Activated CD8-positive, alpha-beta T cell treated with anti-CD3 and anti-CD28 coated beads for 36 hours (primary cell): ENCODE measurements around the gene GHRH. TPM values are rescaled to one million over a fixed set of nuclear protein-coding genes. Genes with fewer than 3 reads are reported as not detected.

Source experiments
- ATAC-seq: fragments of 200-7000 bp; cut with Tn5 transposase; one replicate; pipeline ENCODE4 v1.10.0; 2021; ENCODE audit warnings: mild to moderate bottlenecking, moderate library complexity
- CTCF ChIA-PET: fragments of 350-600 bp; sonication (Branson Sonifier 250); formaldehyde crosslinking; loops from one replicate; lab custom pipeline; 2021; ENCODE audit warnings: antibody characterized with exemption; lab: Charles Lee
- POLR2A ChIA-PET: fragments of 350-600 bp; sonication (Branson Sonifier 250); formaldehyde crosslinking; loops from one replicate; lab custom pipeline; 2021; ENCODE audit warnings: antibody characterized with exemption; lab: Charles Lee
- DNase-seq: peaks from one replicate; pipeline ENCODE4 v3.0.0-alpha.2; 2020
- H3K27ac Mint-ChIP-seq: one replicate; pipeline ENCODE4 v1.8.0; 2021; ENCODE audit warnings: mild to moderate bottlenecking, mixed read lengths
- H3K27me3 Mint-ChIP-seq: one replicate; pipeline ENCODE4 v1.8.0; 2021; ENCODE audit warnings: mixed read lengths
- H3K36me3 Mint-ChIP-seq: one replicate; pipeline ENCODE4 v1.8.0; 2021; ENCODE audit warnings: low read depth, mixed read lengths
- H3K4me1 Mint-ChIP-seq: one replicate; pipeline ENCODE4 v1.8.0; 2021; ENCODE audit warnings: low read depth, mixed read lengths
- H3K4me3 Mint-ChIP-seq: one replicate; pipeline ENCODE4 v1.8.0; 2021; ENCODE audit warnings: mild to moderate bottlenecking, moderate library complexity, mixed read lengths
- H3K9me3 Mint-ChIP-seq: one replicate; pipeline ENCODE4 v1.8.0; 2021; ENCODE audit warnings: mixed read lengths
- intact Hi-C: fragments of 100-400 bp; cut with micrococcal nuclease; formaldehyde crosslinking; loops from one replicate; pipeline ENCODE4 v1.10.0; 2022
- total RNA-seq, 2 experiments: library from RNA; stranded (reverse); gene quantifications; one replicate each; pipeline ENCODE4 v1.2.3, GENCODE V29; 2021
- TF ChIP-seq, protein P1 (sequence below): fragments of 200-600 bp; IDR thresholded peaks from one replicate; pipeline ENCODE4 v1.8.0; 2022; ENCODE audit warnings: antibody characterized with exemption, mild to moderate bottlenecking

The GHRH gene
- total RNA-seq, 2 experiments from 2014 or later: not detected

DNA sequence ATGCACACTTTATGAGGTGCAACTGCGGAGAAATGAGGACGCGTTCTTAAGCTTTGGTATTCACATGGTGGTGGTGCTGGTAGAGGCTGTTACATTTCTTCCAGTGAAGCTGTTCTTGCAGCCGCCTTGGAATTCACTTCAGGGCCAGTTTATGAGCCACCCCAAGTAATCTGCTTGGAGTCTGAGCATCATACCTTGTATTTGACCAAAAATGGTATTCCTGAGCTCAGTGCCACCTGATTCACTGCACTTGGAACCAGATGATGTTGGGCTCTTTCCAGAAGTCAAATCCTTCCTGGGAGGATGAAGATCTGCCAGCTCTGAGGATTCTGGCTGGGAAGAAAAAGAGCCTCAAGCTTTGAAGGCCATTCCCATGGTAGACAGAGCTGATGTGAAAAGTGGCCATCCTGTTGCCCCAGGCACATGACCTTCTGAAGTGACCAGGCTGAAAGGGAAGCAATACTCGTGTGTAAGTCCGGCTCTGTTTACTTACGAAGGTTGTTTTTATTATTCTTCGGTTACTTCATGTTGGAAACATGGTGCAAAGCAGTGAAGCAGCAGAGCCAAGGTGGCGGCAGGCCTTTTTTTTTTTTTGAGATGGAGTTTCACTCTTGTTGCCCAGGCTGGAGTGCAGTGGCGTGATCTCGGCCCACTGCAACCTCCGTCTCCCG, 35.6 kb upstream of the GHRH start:
- no peak for ATAC-seq
- CTCF ChIA-PET: interaction anchor here (0.7 to 1.3 kb wide), 3 partner anchors 32 to 106 kb away, joined by 3 to 5 read pairs (median 3); no protein-coding TSS in a partner anchor
- H3K36me3 Mint-ChIP-seq: peaks cover 38% of the 10 kb centered on the region

DNA sequence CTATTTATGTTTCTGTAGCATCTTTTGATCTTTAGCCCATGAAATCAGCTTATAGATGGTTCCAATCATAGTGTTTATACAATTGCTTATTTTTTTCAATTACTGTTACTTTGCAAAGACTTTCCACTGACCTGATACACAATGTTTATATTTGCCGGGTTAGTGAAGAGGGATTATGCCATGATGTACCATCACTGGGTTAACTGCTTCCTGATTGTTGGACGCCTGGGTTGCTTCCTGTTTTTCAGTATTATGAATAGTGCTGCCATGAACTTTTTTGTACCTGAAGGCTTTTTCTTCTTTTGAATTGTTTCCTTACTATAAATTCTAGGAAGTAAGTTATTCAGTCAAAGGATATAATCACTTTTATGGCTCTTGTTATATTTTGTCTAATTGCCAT, 34.8 kb upstream of the GHRH start:
- H3K9me3 Mint-ChIP-seq: peaks cover 5% of the 10 kb centered on the region
- ChIA-PET CTCF (interaction anchor here (1.0 to 1.3 kb wide), 2 partner anchors 32 to 105 kb away, joined by 3 to 5 read pairs; no protein-coding TSS in a partner anchor), POLR2A (no interaction called here)
- TF ChIP-seq, protein P1, sequence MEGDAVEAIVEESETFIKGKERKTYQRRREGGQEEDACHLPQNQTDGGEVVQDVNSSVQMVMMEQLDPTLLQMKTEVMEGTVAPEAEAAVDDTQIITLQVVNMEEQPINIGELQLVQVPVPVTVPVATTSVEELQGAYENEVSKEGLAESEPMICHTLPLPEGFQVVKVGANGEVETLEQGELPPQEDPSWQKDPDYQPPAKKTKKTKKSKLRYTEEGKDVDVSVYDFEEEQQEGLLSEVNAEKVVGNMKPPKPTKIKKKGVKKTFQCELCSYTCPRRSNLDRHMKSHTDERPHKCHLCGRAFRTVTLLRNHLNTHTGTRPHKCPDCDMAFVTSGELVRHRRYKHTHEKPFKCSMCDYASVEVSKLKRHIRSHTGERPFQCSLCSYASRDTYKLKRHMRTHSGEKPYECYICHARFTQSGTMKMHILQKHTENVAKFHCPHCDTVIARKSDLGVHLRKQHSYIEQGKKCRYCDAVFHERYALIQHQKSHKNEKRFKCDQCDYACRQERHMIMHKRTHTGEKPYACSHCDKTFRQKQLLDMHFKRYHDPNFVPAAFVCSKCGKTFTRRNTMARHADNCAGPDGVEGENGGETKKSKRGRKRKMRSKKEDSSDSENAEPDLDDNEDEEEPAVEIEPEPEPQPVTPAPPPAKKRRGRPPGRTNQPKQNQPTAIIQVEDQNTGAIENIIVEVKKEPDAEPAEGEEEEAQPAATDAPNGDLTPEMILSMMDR: no peak
- no peak overlapping the region for H3K27ac Mint-ChIP-seq
- no peak for ATAC-seq
- DNase-seq: no peak
- H3K4me1 Mint-ChIP-seq: peaks cover 42% of the 10 kb centered on the region
- intact Hi-C loops: no loop called here
- peaks cover 43% of the 10 kb centered on the region for H3K36me3 Mint-ChIP-seq
- H3K27me3 Mint-ChIP-seq: no peaks in the 10 kb centered on the region
- H3K4me3 Mint-ChIP-seq: no peak overlapping the region

More for the DNA sequence above, 35.6 kb upstream of the GHRH start:
- Mint-ChIP-seq H3K4me3 (no peak overlapping the region), H3K9me3 (peaks cover 5% of the 10 kb centered on the region), H3K27me3 (no peaks in the 10 kb centered on the region), H3K27ac (no peak overlapping the region), H3K4me1 (peaks cover 36% of the 10 kb centered on the region)
- DNase-seq: no peak
- TF ChIP-seq, protein P1: no peak
- POLR2A ChIA-PET: no interaction called here
- intact Hi-C loops: no loop called here

GRCh38 chr20:37295595-37295994, 34.0 kb upstream of the GHRH start:
- Mint-ChIP-seq H3K27ac (no peak overlapping the region), H3K4me3 (no peak overlapping the region), H3K27me3 (no peaks in the 10 kb centered on the region), H3K36me3 (peaks cover 41% of the 10 kb centered on the region), H3K9me3 (peaks cover 5% of the 10 kb centered on the region), H3K4me1 (peaks cover 48% of the 10 kb centered on the region)
- ATAC-seq: no peak
- TF ChIP-seq, protein P1: no peak
- CTCF ChIA-PET: no interaction called here
- POLR2A ChIA-PET: no interaction called here
- intact Hi-C loops: no loop called here
- DNase-seq: no peak

DNA sequence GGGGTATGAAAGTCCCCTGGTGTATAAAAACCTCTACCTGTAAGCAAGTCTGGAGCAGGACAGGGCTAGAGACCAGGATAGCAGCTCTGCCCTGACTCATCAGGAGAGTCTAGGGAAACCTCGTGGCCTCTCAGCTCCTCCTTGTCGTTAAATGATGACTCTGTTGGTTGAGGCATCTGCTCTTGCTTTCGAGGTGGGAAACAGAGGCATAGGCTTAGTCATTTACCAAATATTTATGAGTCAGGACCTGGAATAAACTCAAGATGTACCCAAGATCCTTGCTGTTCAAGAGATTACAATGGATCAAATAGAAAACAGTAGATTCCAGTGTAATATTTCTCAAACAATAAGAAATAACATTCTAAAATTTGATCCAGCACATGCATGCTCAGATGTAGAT, 33.4 kb upstream of the GHRH start:
- intact Hi-C loops: no loop called here
- TF ChIP-seq, protein P1: no peak
- ChIA-PET CTCF (no interaction called here), POLR2A (no interaction called here)
- Mint-ChIP-seq H3K36me3 (peaks cover 35% of the 10 kb centered on the region), H3K27me3 (no peaks in the 10 kb centered on the region), H3K4me3 (no peak overlapping the region), H3K4me1 (peaks cover 48% of the 10 kb centered on the region), H3K27ac (no peak overlapping the region), H3K9me3 (peaks cover 5% of the 10 kb centered on the region)
- DNase-seq (no peak), ATAC-seq (peak; percentile 47)

DNA sequence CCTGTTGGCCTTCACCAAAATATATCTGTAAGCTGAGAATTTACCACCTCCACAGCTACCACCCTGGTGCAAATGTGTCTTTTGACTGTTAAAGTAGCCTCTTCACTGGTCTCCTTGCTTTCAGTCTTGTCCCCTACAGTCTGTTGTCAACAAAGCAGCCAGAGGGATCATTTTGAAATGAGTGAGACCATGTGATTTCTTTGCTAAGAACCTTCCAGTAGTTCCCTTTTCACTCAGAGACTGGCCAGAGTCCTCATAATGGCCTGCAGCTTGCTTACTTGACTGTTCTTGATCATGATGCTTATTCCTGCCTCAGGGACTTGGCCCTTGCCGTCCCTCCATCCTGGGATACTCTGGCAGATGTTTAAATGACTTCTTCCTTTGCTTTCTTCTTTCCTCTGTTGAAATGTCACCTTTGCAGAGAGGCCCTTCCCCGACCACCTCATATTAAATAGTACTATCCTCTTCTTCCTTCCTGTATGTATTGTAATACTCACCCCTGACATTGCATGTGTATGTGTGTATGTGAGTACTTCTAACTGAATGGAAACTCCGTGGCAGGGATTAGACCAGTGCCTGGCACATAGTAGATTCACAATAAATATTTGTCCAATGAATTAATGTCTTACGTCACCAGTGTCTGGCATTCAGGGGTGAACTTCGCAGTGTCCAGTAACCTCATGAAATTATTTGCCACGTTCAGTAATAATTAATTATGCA, 32.8 kb upstream of the GHRH start:
- H3K27me3 Mint-ChIP-seq: no peaks in the 10 kb centered on the region
- ATAC-seq: no peak

More for the DNA sequence above, 32.8 kb upstream of the GHRH start:
- DNase-seq: no peak
- intact Hi-C loops: no loop called here
- Mint-ChIP-seq H3K4me3 (no peak overlapping the region), H3K9me3 (peaks cover 5% of the 10 kb centered on the region), H3K27ac (no peak overlapping the region), H3K4me1 (peaks cover 48% of the 10 kb centered on the region), H3K36me3 (peaks cover 32% of the 10 kb centered on the region)
- ChIA-PET POLR2A (no interaction called here), CTCF (interaction anchor here (1.6 kb wide), 1 partner anchor 20 kb away, joined by 3 read pairs; no protein-coding TSS in a partner anchor)
- TF ChIP-seq, protein P1: no peak
